ENCODE data around the gene GLB1L.

DNA sequence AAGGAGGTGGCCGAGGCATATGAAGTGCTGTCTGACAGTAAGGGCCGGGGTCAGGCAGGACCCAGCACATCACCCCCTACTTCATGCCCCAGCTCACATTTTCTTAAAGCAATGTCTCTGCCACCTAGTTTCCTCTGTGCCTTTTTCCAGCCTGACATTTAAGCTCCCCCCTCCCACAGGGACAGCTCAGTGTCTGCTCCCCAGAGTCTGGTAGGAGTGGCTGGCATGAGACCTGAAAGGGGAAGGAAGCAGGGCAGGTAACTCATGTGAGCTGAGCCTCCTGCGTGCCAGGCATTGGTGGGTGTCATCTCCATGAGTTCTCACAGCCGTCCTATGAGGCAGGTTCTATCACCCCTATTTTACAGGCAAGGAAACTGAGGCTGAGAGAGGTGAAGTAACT lies 35.4 kb upstream of the GLB1L start:
- TF ChIP-seq CTCF (optimal IDR thresholded peaks at IDR 0.05 in 1 of 3, IDR thresholded peaks at IDR 0.05 in 1 of 3, conservative IDR thresholded peaks at IDR 0.05 in 1 of 3; ENCODE audit: extremely low read depth in 1 of 3, insufficient read depth in 2 of 3, low read length in 3 of 3) (no peak), EZH2 (IDR thresholded peaks at IDR 0.05; ENCODE audit: low read length) (no peak)
